ENCODE data around the gene IMMP2L.

IMMP2L gene

GRCh38 chr7:110835218-110835617, 727.1 kb downstream of the IMMP2L start:
- no peak overlapping the region for H3K4me3 ChIP-seq (ENCODE audit: low read length, poor library complexity, severe bottlenecking)
- no peak overlapping the region for H3K9ac ChIP-seq (ENCODE audit: low read depth, low read length, poor library complexity, severe bottlenecking)
- no peaks in the 10 kb centered on the region for H3K79me2 ChIP-seq (ENCODE audit: insufficient read depth, low read length)
- no peaks in the 10 kb centered on the region for H3K9me2 ChIP-seq (replicated peaks; ENCODE audit: low read depth, low read length)
- H2AFZ ChIP-seq (ENCODE audit: low read length), result no peak overlapping the region
- H3K9me3 ChIP-seq (ENCODE audit: insufficient read depth, low read depth, low read length), result no peaks in the 10 kb centered on the region
- no peaks in the 10 kb centered on the region for H3K36me3 ChIP-seq (ENCODE audit: insufficient read depth, low read length)
- H3K27me3 ChIP-seq (ENCODE audit: insufficient read depth, low read length, poor library complexity, severe bottlenecking), result no peaks in the 10 kb centered on the region
- no peak for TF ChIP-seq CTCF (conservative IDR thresholded peaks at IDR 0.05; ENCODE audit: low read length)
- H4K20me1 ChIP-seq (ENCODE audit: insufficient read depth, low read length, poor library complexity, severe bottlenecking), result no peaks in the 10 kb centered on the region
- no peaks in the 10 kb centered on the region for H3K4me1 ChIP-seq (ENCODE audit: insufficient read depth, low read length, poor library complexity, severe bottlenecking)
- no peak overlapping the region for H3K4me2 ChIP-seq (ENCODE audit: low read depth, low read length, poor library complexity, severe bottlenecking)
- H3F3A ChIP-seq (ENCODE audit: low read depth), result no peaks in the 10 kb centered on the region

- no peaks in the 10 kb centered on the region for H3K27me3 ChIP-seq (ENCODE audit: insufficient read depth, low read length, poor library complexity, severe bottlenecking)
- H2AFZ ChIP-seq (ENCODE audit: low read length), result no peak overlapping the region
- no peaks in the 10 kb centered on the region for H3K9me2 ChIP-seq (replicated peaks; ENCODE audit: low read depth, low read length)
These were observed 730.9 kb downstream of the IMMP2L start for GRCh38 chr7:110831419-110831818.

GRCh38 chr7:110830778-110831177, 731.5 kb downstream of the IMMP2L start:
- no peak overlapping the region for H3K4me2 ChIP-seq (ENCODE audit: low read depth, low read length, poor library complexity, severe bottlenecking)
- H3K79me2 ChIP-seq (ENCODE audit: insufficient read depth, low read length), result no peaks in the 10 kb centered on the region
- no peaks in the 10 kb centered on the region for H4K20me1 ChIP-seq (ENCODE audit: insufficient read depth, low read length, poor library complexity, severe bottlenecking)
- no peaks in the 10 kb centered on the region for H3K27me3 ChIP-seq (ENCODE audit: insufficient read depth, low read length, poor library complexity, severe bottlenecking)
- H3K9me3 ChIP-seq (ENCODE audit: insufficient read depth, low read depth, low read length), result no peaks in the 10 kb centered on the region
- no peaks in the 10 kb centered on the region for H3K9me2 ChIP-seq (replicated peaks; ENCODE audit: low read depth, low read length)
- H2AFZ ChIP-seq (ENCODE audit: low read length), result no peak overlapping the region
- H3K36me3 ChIP-seq (ENCODE audit: insufficient read depth, low read length), result no peaks in the 10 kb centered on the region
- H3K9ac ChIP-seq (ENCODE audit: low read depth, low read length, poor library complexity, severe bottlenecking), result no peak overlapping the region
- no peak for TF ChIP-seq EZH2phosphoT487 (IDR thresholded peaks at IDR 0.05; ENCODE audit: borderline replicate concordance)
- no peak for TF ChIP-seq CTCF (conservative IDR thresholded peaks at IDR 0.05; ENCODE audit: low read length)
- H3K4me1 ChIP-seq (ENCODE audit: insufficient read depth, low read length, poor library complexity, severe bottlenecking), result peaks cover 14% of the 10 kb centered on the region
- H3F3A ChIP-seq (ENCODE audit: low read depth), result no peaks in the 10 kb centered on the region
- H3K4me3 ChIP-seq (ENCODE audit: low read length, poor library complexity, severe bottlenecking), result no peak overlapping the region

More at GRCh38 chr7:110831419-110831818, 730.9 kb downstream of the IMMP2L start:
- Histone ChIP-seq H3F3A (ENCODE audit: low read depth) (no peaks in the 10 kb centered on the region), H4K20me1 (ENCODE audit: insufficient read depth, low read length, poor library complexity, severe bottlenecking) (no peaks in the 10 kb centered on the region), H3K79me2 (ENCODE audit: insufficient read depth, low read length) (no peaks in the 10 kb centered on the region), H3K9me3 (ENCODE audit: insufficient read depth, low read depth, low read length) (no peaks in the 10 kb centered on the region), H3K4me1 (ENCODE audit: insufficient read depth, low read length, poor library complexity, severe bottlenecking) (peaks cover 14% of the 10 kb centered on the region), H3K4me3 (ENCODE audit: low read length, poor library complexity, severe bottlenecking) (no peak overlapping the region), H3K36me3 (ENCODE audit: insufficient read depth, low read length) (no peaks in the 10 kb centered on the region), H3K9ac (ENCODE audit: low read depth, low read length, poor library complexity, severe bottlenecking) (no peak overlapping the region), H3K4me2 (ENCODE audit: low read depth, low read length, poor library complexity, severe bottlenecking) (no peak overlapping the region)
- TF ChIP-seq EZH2phosphoT487 (IDR thresholded peaks at IDR 0.05; ENCODE audit: borderline replicate concordance), result no peak
- TF ChIP-seq CTCF (conservative IDR thresholded peaks at IDR 0.05; ENCODE audit: low read length), result no peak

Data from Loucy (cell line).